ENCODE measurements around the gene KIF5C. TPM values are rescaled to one million over a fixed set of nuclear protein-coding genes. Genes with fewer than 3 reads are reported as not detected.

Gene KIF5C
- polyA plus RNA-seq, 1 donor: 16.0 TPM

- H3K27me3 ChIP-seq (ENCODE audit: control insufficient read depth, insufficient read depth, low read length): no peaks in the 10 kb centered on the region
- DNase-seq: no peak
- H3K9me3 ChIP-seq (ENCODE audit: control insufficient read depth, low read depth, low read length): no peaks in the 10 kb centered on the region
- H3K4me1 ChIP-seq (ENCODE audit: control insufficient read depth, insufficient read depth, low read length): no peaks in the 10 kb centered on the region
- H3K4me3 ChIP-seq (ENCODE audit: low read length): no peak overlapping the region
- H3K36me3 ChIP-seq (ENCODE audit: control insufficient read depth, insufficient read depth, low read length): no peaks in the 10 kb centered on the region
- no peak overlapping the region for H3K27ac ChIP-seq (ENCODE audit: low read length)
These were observed 108.9 kb downstream of the KIF5C start for GRCh38 chr2:148983896-148984295.

- DNase-seq: no peak
- H3K27ac ChIP-seq (ENCODE audit: low read length): no peak overlapping the region
- H3K4me1 ChIP-seq (ENCODE audit: control insufficient read depth, insufficient read depth, low read length): no peaks in the 10 kb centered on the region
- no peaks in the 10 kb centered on the region for H3K36me3 ChIP-seq (ENCODE audit: control insufficient read depth, insufficient read depth, low read length)
- no peaks in the 10 kb centered on the region for H3K27me3 ChIP-seq (ENCODE audit: control insufficient read depth, insufficient read depth, low read length)
- H3K9me3 ChIP-seq (ENCODE audit: control insufficient read depth, low read depth, low read length): no peaks in the 10 kb centered on the region
- no peak overlapping the region for H3K4me3 ChIP-seq (ENCODE audit: low read length)
These were observed 109.4 kb downstream of the KIF5C start for GRCh38 chr2:148984449-148984848.

- no CpG with 5 or more reads among the region's 6 CpGs for WGBS (ENCODE audit: insufficient coverage, low lambda C conversion rate)
- Histone ChIP-seq H3K27me3 (ENCODE audit: control insufficient read depth, insufficient read depth, low read length) (no peaks in the 10 kb centered on the region), H3K27ac (ENCODE audit: low read length) (no peak overlapping the region), H3K9me3 (ENCODE audit: control insufficient read depth, low read depth, low read length) (no peaks in the 10 kb centered on the region), H3K4me1 (ENCODE audit: control insufficient read depth, insufficient read depth, low read length) (no peaks in the 10 kb centered on the region), H3K36me3 (ENCODE audit: control insufficient read depth, insufficient read depth, low read length) (no peaks in the 10 kb centered on the region), H3K4me3 (ENCODE audit: low read length) (no peak overlapping the region)
- no peak for DNase-seq
These were observed 112.3 kb downstream of the KIF5C start for GRCh38 chr2:148987286-148987685.

GRCh38 chr2:148988337-148988736 is 113.3 kb downstream of the KIF5C start:
- Histone ChIP-seq H3K9me3 (ENCODE audit: control insufficient read depth, low read depth, low read length) (no peaks in the 10 kb centered on the region), H3K4me3 (ENCODE audit: low read length) (no peak overlapping the region), H3K27ac (ENCODE audit: low read length) (no peak overlapping the region), H3K36me3 (ENCODE audit: control insufficient read depth, insufficient read depth, low read length) (no peaks in the 10 kb centered on the region), H3K4me1 (ENCODE audit: control insufficient read depth, insufficient read depth, low read length) (no peaks in the 10 kb centered on the region), H3K27me3 (ENCODE audit: control insufficient read depth, insufficient read depth, low read length) (no peaks in the 10 kb centered on the region)
- WGBS (ENCODE audit: insufficient coverage, low lambda C conversion rate): no CpG with 5 or more reads among the region's 1 CpG
- no peak for DNase-seq

GRCh38 chr2:148989882-148990493 is 115.0 kb downstream of the KIF5C start:
- H3K9me3 ChIP-seq (ENCODE audit: control insufficient read depth, low read depth, low read length): no peaks in the 10 kb centered on the region
- no peak overlapping the region for H3K4me3 ChIP-seq (ENCODE audit: low read length)
- DNase-seq: peak; percentile 63 to 65
- no peak overlapping the region for H3K27ac ChIP-seq (ENCODE audit: low read length)
- H3K4me1 ChIP-seq (ENCODE audit: control insufficient read depth, insufficient read depth, low read length): no peaks in the 10 kb centered on the region
- no peaks in the 10 kb centered on the region for H3K36me3 ChIP-seq (ENCODE audit: control insufficient read depth, insufficient read depth, low read length)
- H3K27me3 ChIP-seq (ENCODE audit: control insufficient read depth, insufficient read depth, low read length): no peaks in the 10 kb centered on the region
- 47% methylated on average over 3 of the region's 6 CpGs for WGBS (ENCODE audit: insufficient coverage, low lambda C conversion rate)

- H3K4me1 ChIP-seq (ENCODE audit: control insufficient read depth, insufficient read depth, low read length): no peaks in the 10 kb centered on the region
- no peaks in the 10 kb centered on the region for H3K9me3 ChIP-seq (ENCODE audit: control insufficient read depth, low read depth, low read length)
- H3K27me3 ChIP-seq (ENCODE audit: control insufficient read depth, insufficient read depth, low read length): no peaks in the 10 kb centered on the region
- DNase-seq: no peak
- no peaks in the 10 kb centered on the region for H3K36me3 ChIP-seq (ENCODE audit: control insufficient read depth, insufficient read depth, low read length)
- WGBS (ENCODE audit: insufficient coverage, low lambda C conversion rate): no CpG with 5 or more reads among the region's 6 CpGs
- H3K4me3 ChIP-seq (ENCODE audit: low read length): no peak overlapping the region
- no peak overlapping the region for H3K27ac ChIP-seq (ENCODE audit: low read length)
These were observed 115.9 kb downstream of the KIF5C start for GRCh38 chr2:148990968-148991367.

- no peaks in the 10 kb centered on the region for H3K4me1 ChIP-seq (ENCODE audit: control insufficient read depth, insufficient read depth, low read length)
- H3K9me3 ChIP-seq (ENCODE audit: control insufficient read depth, low read depth, low read length): no peaks in the 10 kb centered on the region
- H3K36me3 ChIP-seq (ENCODE audit: control insufficient read depth, insufficient read depth, low read length): no peaks in the 10 kb centered on the region
- no peaks in the 10 kb centered on the region for H3K27me3 ChIP-seq (ENCODE audit: control insufficient read depth, insufficient read depth, low read length)
- no peak overlapping the region for H3K27ac ChIP-seq (ENCODE audit: low read length)
- no peak for DNase-seq
- no peak overlapping the region for H3K4me3 ChIP-seq (ENCODE audit: low read length)
These were observed 117.4 kb downstream of the KIF5C start for GRCh38 chr2:148992448-148992847.

- WGBS (ENCODE audit: insufficient coverage, low lambda C conversion rate): 94% methylated on average over 2 of the region's 3 CpGs
- no peaks in the 10 kb centered on the region for H3K4me1 ChIP-seq (ENCODE audit: control insufficient read depth, insufficient read depth, low read length)
- no peak overlapping the region for H3K27ac ChIP-seq (ENCODE audit: low read length)
These were observed 118.3 kb downstream of the KIF5C start for GRCh38 chr2:148993351-148993750.

GRCh38 chr2:148994341-148994740 is 119.3 kb downstream of the KIF5C start:
- peaks cover under 1% of the 10 kb centered on the region for H3K4me1 ChIP-seq (ENCODE audit: control insufficient read depth, insufficient read depth, low read length)
- no peaks in the 10 kb centered on the region for H3K36me3 ChIP-seq (ENCODE audit: control insufficient read depth, insufficient read depth, low read length)
- no peaks in the 10 kb centered on the region for H3K9me3 ChIP-seq (ENCODE audit: control insufficient read depth, low read depth, low read length)
- no peaks in the 10 kb centered on the region for H3K27me3 ChIP-seq (ENCODE audit: control insufficient read depth, insufficient read depth, low read length)
- H3K4me3 ChIP-seq (ENCODE audit: low read length): no peak overlapping the region
- H3K27ac ChIP-seq (ENCODE audit: low read length): no peak overlapping the region
- peak; percentile 23 to 40 for DNase-seq
- WGBS (ENCODE audit: insufficient coverage, low lambda C conversion rate): 5% methylated on average over 3 of the region's 8 CpGs

More at GRCh38 chr2:148993351-148993750, 118.3 kb downstream of the KIF5C start:
- Histone ChIP-seq H3K4me3 (ENCODE audit: low read length) (no peak overlapping the region), H3K27me3 (ENCODE audit: control insufficient read depth, insufficient read depth, low read length) (no peaks in the 10 kb centered on the region), H3K9me3 (ENCODE audit: control insufficient read depth, low read depth, low read length) (no peaks in the 10 kb centered on the region), H3K36me3 (ENCODE audit: control insufficient read depth, insufficient read depth, low read length) (no peaks in the 10 kb centered on the region)
- DNase-seq: no peak

- DNase-seq: no peak
- H3K27ac ChIP-seq (ENCODE audit: low read length): no peak overlapping the region
- H3K36me3 ChIP-seq (ENCODE audit: control insufficient read depth, insufficient read depth, low read length): no peaks in the 10 kb centered on the region
- H3K4me1 ChIP-seq (ENCODE audit: control insufficient read depth, insufficient read depth, low read length): peaks cover 3% of the 10 kb centered on the region
- no peak overlapping the region for H3K4me3 ChIP-seq (ENCODE audit: low read length)
- H3K27me3 ChIP-seq (ENCODE audit: control insufficient read depth, insufficient read depth, low read length): no peaks in the 10 kb centered on the region
- 80% methylated on average over 1 of the region's 6 CpGs for WGBS (ENCODE audit: insufficient coverage, low lambda C conversion rate)
- no peaks in the 10 kb centered on the region for H3K9me3 ChIP-seq (ENCODE audit: control insufficient read depth, low read depth, low read length)
These were observed 121.8 kb downstream of the KIF5C start for GRCh38 chr2:148996805-148997204.

GRCh38 chr2:148998165-148998830 is 123.3 kb downstream of the KIF5C start:
- no CpG with 5 or more reads among the region's 16 CpGs for WGBS (ENCODE audit: insufficient coverage, low lambda C conversion rate)
- Histone ChIP-seq H3K27ac (ENCODE audit: low read length) (no peak overlapping the region), H3K4me1 (ENCODE audit: control insufficient read depth, insufficient read depth, low read length) (peaks cover 3% of the 10 kb centered on the region), H3K9me3 (ENCODE audit: control insufficient read depth, low read depth, low read length) (peaks cover 3% of the 10 kb centered on the region), H3K36me3 (ENCODE audit: control insufficient read depth, insufficient read depth, low read length) (no peaks in the 10 kb centered on the region), H3K27me3 (ENCODE audit: control insufficient read depth, insufficient read depth, low read length) (no peaks in the 10 kb centered on the region), H3K4me3 (ENCODE audit: low read length) (no peak overlapping the region)
- no peak for DNase-seq
